ENCODE measurements around the gene ACOX2. TPM values are rescaled to one million over a fixed set of nuclear protein-coding genes. Genes with fewer than 3 reads are reported as not detected.

ACOX2 gene
- total RNA-seq, 1 experiment from 2014 or later, result 12.8 TPM

DNA sequence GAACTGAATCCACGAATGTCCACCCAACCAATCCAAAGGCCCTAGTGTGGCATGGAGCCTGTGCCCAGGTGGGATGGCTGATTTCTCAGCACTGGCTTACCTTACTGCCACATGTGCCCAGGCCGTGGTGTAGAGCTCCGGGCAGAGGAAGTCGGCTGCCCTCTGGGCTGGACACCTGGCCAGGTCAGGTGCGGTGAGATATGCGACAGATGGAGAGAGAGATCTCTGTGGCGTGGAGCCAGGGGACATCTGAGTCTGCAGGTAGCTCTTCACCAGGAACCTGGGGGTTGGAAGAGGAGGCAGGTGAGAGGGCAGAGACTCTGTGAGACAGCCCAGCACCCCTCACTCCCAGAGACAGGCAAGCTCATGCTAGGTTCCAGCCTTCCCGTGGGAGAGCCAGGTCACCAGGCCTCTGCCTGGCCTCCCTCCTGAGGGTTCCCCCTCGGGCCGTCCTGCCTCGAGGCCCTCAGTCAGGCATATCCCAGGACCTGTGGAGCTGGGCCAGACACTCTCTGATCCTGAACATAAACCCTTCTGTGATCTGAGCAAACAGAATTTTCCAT lies 12.6 kb downstream of the ACOX2 start (continued):
- TF ChIP-seq, protein P1, sequence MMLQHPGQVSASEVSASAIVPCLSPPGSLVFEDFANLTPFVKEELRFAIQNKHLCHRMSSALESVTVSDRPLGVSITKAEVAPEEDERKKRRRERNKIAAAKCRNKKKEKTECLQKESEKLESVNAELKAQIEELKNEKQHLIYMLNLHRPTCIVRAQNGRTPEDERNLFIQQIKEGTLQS (IDR thresholded peaks at IDR 0.05), result no peak
- TF ChIP-seq EZH2phosphoT487 (IDR thresholded peaks at IDR 0.05; ENCODE audit: borderline replicate concordance), result no peak

DNA sequence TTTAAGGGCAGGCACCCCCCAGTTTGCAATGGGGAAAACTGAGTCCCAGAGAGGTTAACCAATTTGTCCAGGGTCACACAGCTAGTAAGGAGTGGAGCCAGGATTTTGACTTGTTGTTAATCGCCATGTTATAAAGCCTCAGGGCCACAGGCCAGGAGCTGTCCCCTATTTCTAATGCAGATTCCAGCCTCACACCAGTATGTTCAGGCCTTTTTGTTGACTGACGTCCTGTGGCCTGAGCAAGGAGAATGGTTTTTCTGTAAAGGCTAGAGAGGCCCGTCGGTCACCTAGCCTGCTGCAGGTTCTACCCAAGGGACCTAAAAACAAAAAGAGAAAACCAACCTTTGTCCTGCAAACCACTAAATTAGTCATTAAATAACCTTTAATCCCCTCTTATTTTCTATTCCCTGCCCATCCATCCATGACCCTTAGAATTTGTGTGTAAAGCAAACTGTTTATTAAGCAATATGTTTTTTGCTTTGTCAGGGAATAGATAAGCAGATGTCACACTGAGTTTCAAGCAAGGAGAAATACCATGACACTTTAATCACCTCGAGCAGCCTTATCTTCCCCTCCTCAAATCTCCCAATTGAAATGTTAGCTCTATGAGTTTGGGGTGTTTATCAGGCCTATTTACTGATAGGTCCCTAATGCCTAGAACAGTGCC lies 14.1 kb downstream of the ACOX2 start:
- Histone ChIP-seq H3K9me3 (ENCODE audit: control insufficient read depth in 1 of 2, insufficient read depth in 1 of 2, low read depth in 1 of 2, low read length in 2 of 2) (no peaks in the 10 kb centered on the region), H3K4me3 (replicated peaks in 1 of 2; ENCODE audit: low read depth in 1 of 2, low read length in 2 of 2) (no peak overlapping the region), H3K4me2 (ENCODE audit: low read length) (no peak overlapping the region), H4K20me1 (ENCODE audit: insufficient read depth) (no peaks in the 10 kb centered on the region), H3K4me1 (ENCODE audit: control insufficient read depth in 1 of 2, insufficient read depth in 2 of 2, low read length in 2 of 2) (peaks cover 9 to 15% of the 10 kb centered on the region in 2 experiments), H3K27ac (ENCODE audit: low read depth, low read length) (no peak overlapping the region), H3K27me3 (ENCODE audit: insufficient read depth, low read length) (no peaks in the 10 kb centered on the region), H3K36me3 (ENCODE audit: control insufficient read depth in 1 of 2, insufficient read depth in 2 of 2, low read length in 2 of 2) (no peaks in the 10 kb centered on the region), H3K9ac (ENCODE audit: low read length) (no peak overlapping the region), H2AFZ (ENCODE audit: low read depth, low read length, poor library complexity, severe bottlenecking) (no peak overlapping the region), H3K79me2 (ENCODE audit: insufficient read depth, low read length) (no peaks in the 10 kb centered on the region), H3K9me2 (ENCODE audit: insufficient read depth) (no peaks in the 10 kb centered on the region)
- intact Hi-C loops (cut with micrococcal nuclease), result no loop called here
- ATAC-seq (no peak), DNase-seq (ENCODE audit: low read depth, low spot score) (no peak)
- RAD21 ChIA-PET (ENCODE audit: low non-redundant PET in 1 of 2, low total read pairs in 2 of 2, uncharacterized antibody in 2 of 2, unreplicated experiment in 2 of 2), result no interaction called here
- CTCF ChIA-PET, result interaction anchor here (1.5 kb wide), 1 partner anchor 9 kb away, joined by 4 read pairs; no protein-coding TSS in a partner anchor
- POLR2A ChIA-PET, result no interaction called here
- TF ChIP-seq, protein P2, sequence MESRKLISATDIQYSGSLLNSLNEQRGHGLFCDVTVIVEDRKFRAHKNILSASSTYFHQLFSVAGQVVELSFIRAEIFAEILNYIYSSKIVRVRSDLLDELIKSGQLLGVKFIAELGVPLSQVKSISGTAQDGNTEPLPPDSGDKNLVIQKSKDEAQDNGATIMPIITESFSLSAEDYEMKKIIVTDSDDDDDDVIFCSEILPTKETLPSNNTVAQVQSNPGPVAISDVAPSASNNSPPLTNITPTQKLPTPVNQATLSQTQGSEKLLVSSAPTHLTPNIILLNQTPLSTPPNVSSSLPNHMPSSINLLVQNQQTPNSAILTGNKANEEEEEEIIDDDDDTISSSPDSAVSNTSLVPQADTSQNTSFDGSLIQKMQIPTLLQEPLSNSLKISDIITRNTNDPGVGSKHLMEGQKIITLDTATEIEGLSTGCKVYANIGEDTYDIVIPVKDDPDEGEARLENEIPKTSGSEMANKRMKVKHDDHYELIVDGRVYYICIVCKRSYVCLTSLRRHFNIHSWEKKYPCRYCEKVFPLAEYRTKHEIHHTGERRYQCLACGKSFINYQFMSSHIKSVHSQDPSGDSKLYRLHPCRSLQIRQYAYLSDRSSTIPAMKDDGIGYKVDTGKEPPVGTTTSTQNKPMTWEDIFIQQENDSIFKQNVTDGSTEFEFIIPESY (IDR thresholded peaks at IDR 0.05; ENCODE audit: extremely low read depth, insufficient replicate concordance, low read length), result no peak
- TF ChIP-seq, protein P3, sequence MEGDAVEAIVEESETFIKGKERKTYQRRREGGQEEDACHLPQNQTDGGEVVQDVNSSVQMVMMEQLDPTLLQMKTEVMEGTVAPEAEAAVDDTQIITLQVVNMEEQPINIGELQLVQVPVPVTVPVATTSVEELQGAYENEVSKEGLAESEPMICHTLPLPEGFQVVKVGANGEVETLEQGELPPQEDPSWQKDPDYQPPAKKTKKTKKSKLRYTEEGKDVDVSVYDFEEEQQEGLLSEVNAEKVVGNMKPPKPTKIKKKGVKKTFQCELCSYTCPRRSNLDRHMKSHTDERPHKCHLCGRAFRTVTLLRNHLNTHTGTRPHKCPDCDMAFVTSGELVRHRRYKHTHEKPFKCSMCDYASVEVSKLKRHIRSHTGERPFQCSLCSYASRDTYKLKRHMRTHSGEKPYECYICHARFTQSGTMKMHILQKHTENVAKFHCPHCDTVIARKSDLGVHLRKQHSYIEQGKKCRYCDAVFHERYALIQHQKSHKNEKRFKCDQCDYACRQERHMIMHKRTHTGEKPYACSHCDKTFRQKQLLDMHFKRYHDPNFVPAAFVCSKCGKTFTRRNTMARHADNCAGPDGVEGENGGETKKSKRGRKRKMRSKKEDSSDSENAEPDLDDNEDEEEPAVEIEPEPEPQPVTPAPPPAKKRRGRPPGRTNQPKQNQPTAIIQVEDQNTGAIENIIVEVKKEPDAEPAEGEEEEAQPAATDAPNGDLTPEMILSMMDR (IDR thresholded peaks at IDR 0.05 in 2 of 3, conservative IDR thresholded peaks at IDR 0.05 in 1 of 3; ENCODE audit: borderline replicate concordance in 1 of 3, insufficient read depth in 1 of 3, low read depth in 2 of 3, low read length in 2 of 3), result no peak
- TF ChIP-seq JUND (IDR thresholded peaks at IDR 0.05) (no peak), SP1 (IDR thresholded peaks at IDR 0.05; ENCODE audit: low read depth) (no peak), CEBPB (IDR thresholded peaks at IDR 0.05; ENCODE audit: low read depth) (no peak), EZH2 (IDR thresholded peaks at IDR 0.05) (no peak), RAD21 (IDR thresholded peaks at IDR 0.05; ENCODE audit: low read depth) (no peak), CBX3 (IDR thresholded peaks at IDR 0.05; ENCODE audit: low read depth) (no peak)
- TF ChIP-seq, protein P4, sequence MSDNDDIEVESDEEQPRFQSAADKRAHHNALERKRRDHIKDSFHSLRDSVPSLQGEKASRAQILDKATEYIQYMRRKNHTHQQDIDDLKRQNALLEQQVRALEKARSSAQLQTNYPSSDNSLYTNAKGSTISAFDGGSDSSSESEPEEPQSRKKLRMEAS (IDR thresholded peaks at IDR 0.05), result no peak
- BruUV-seq (replicated peaks), result no TSS peak
